LNCaP clone FGC (cell line): ENCODE results near the gene BLM.
"Not testable (repeated sequence)": the region's sequence is repeated elsewhere in the genome, so short reads cannot be mapped to it uniquely, and the experiment has no call there.

Experiments
- DNase-seq: peaks from one replicate; pipeline ENCODE4 v3.0.0-alpha.2; 2011; ENCODE audit warnings: low read depth
- H3K4me3 ChIP-seq: 2 replicates; pipeline ENCODE4 v1.5.1; 2011; ENCODE audit warnings: mild to moderate bottlenecking, low read depth, low read length, control low read depth
- CTCF ChIP-seq: IDR thresholded peaks from 2 replicates; pipeline ENCODE4 v1.5.1; 2012; ENCODE audit warnings: mild to moderate bottlenecking; ENCODE audit not compliant: control insufficient read depth, insufficient read depth; ENCODE audit errors: extremely low read depth

BLM gene

GRCh38 chr15:90819390-90819789 lies 102.2 kb downstream of the BLM start:
- TF ChIP-seq CTCF, result no peak
- DNase-seq, result no peak

GRCh38 chr15:90819850-90820249 lies 102.7 kb downstream of the BLM start:
- TF ChIP-seq CTCF, result no peak
- DNase-seq, result no peak
- no peak overlapping the region for H3K4me3 ChIP-seq

More at GRCh38 chr15:90819390-90819789, 102.2 kb downstream of the BLM start:
- H3K4me3 ChIP-seq, result no peak overlapping the region

- no peak for TF ChIP-seq CTCF
- H3K4me3 ChIP-seq, result no peak overlapping the region
- DNase-seq, result no peak
Observed at GRCh38 chr15:90820481-90820880, 103.3 kb downstream of the BLM start.

GRCh38 chr15:90822204-90822955 lies 105.2 kb downstream of the BLM start:
- TF ChIP-seq CTCF, result no peak
- H3K4me3 ChIP-seq, result no peak overlapping the region
- DNase-seq, result no peak

- no peak for TF ChIP-seq CTCF
- H3K4me3 ChIP-seq, result no peak overlapping the region
- no peak for DNase-seq
Observed at GRCh38 chr15:90823455-90823974, 106.4 kb downstream of the BLM start.

GRCh38 chr15:90825115-90825899 lies 108.2 kb downstream of the BLM start:
- DNase-seq, H3K4me3 ChIP-seq: not testable (repeated sequence)

GRCh38 chr15:90826206-90826885 lies 109.2 kb downstream of the BLM start:
- DNase-seq, H3K4me3 ChIP-seq: not testable (repeated sequence)
